NCI-H526 treated with DMSO at 0.1 percent for 48 hours (cell line): ENCODE measurements around the gene CTNNA2.
A peak's percentile ranks its signal among the peaks of the same experiment; 100 is the strongest.

Experiments
- DNase-seq: peaks from one replicate; lab custom pipeline; 2025; lab: John Stamatoyannopoulos, UW

The CTNNA2 gene

DNA sequence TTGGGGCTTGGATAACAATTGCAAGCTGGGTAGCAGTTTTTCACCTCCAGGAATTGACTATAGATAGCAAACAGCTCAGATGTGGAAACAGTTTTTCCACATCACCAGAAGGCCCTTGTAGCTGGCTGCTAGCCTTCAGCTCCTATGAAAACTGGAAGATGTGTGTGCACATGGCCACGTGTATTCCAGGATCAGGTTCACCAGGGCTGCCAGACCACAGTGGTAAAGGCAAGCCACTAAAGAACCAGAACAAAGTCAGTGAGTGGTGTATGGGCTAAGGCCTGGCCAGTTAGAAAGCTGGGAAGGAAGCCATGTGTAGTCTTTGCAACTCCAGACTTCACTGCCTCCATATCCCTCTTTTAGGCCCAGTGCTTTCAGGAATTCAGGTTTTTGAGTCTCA lies 778.8 kb downstream of the CTNNA2 start:
- no peak for DNase-seq

GRCh38 chr2:80292474-80292873 lies 779.6 kb downstream of the CTNNA2 start:
- DNase-seq, result no peak

DNA sequence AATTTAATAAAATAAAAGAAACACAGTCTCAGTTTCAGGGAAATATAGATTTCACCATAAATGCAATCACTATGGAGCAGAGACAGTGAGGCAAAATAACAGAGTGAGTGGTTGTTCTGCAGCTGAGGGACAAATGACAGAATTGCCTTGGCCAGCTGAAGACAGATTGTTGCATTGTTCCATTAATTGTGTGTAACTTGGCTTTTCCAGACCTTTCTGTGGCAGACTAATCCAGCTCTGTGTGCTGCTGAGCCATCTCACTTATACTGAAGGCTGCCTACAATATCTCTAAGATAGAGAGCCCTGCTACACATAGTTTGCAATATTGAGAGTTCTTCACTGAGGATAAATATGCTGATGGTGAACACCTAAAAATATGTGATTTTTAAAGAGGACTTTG lies 780.2 kb downstream of the CTNNA2 start:
- no peak for DNase-seq

- DNase-seq, result no peak
These were observed 786.1 kb downstream of the CTNNA2 start for GRCh38 chr2:80298954-80299353.

GRCh38 chr2:80299661-80300060 lies 786.8 kb downstream of the CTNNA2 start:
- no peak for DNase-seq

GRCh38 chr2:80300346-80300745 lies 787.5 kb downstream of the CTNNA2 start:
- no peak for DNase-seq

DNA sequence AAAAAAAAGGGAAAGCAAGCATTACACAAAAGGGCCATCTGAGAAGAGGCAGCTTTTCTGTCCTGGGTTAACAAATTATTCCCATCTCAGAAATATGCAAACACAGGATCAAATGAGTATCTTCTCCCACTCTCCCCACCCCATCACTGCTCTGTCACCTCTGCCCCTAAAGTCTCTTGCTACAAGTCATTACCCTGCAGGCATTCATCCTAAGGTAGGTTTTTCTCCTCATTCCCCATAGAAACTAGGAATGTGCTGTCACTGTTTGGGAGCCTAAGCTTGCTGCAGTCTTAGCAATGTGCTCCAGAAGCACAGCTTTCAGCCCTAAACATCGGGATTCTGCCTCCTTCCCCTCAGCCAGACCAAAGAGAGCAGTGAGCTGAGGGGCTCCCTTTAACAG lies 788.1 kb downstream of the CTNNA2 start:
- DNase-seq, result no peak

DNA sequence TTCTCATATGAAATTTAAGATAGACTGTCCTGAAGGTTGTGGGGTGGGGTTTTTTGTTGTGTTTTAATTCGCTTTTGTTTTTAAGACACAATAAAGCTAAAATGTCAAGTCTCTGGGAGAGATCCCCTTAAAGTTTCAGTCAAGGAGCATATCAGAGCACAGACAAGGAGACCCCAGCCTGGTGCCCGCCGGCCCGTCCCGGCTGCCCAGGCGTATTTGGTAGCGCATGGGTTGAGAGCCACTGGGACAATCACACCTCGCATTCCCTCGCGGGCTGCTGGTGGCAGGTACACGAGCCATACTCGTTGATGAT lies 789.1 kb downstream of the CTNNA2 start:
- no peak for DNase-seq

DNA sequence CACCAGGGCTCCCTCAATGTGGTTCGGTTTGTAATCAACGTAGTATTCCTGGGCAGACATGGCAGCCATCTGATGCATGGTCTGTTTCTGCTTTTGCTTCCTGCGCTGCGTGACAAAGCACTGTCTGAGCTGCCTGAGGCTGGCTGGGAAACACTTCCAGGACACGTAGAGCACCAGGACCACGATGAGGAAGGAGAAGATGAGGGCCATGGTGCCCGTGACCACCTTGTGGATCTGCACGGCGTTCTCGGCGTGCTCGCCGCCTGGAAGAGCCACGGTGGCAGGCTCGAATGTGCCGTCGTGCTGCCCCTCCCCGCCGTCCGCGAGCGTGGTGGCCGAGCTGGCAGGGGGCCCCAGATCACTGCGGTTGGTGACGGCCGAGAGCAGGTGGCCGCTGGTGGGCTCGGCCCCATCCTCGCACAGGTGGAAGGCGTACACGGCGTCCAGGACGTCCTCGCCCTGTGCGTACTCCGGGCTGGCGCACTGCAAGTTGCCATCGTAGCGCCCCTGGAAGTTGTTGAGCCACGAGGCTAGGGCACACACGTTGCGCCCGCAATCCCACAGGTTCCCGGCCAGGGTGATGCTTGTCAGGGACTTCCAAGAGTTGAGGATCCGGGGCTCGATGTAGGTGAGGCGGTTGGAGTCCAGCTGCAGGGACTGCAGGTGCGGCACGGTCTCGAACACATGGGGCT lies 789.6 kb downstream of the CTNNA2 start:
- no peak for DNase-seq

- no peak for DNase-seq
These were observed 790.4 kb downstream of the CTNNA2 start for GRCh38 chr2:80303006-80303908.

DNA sequence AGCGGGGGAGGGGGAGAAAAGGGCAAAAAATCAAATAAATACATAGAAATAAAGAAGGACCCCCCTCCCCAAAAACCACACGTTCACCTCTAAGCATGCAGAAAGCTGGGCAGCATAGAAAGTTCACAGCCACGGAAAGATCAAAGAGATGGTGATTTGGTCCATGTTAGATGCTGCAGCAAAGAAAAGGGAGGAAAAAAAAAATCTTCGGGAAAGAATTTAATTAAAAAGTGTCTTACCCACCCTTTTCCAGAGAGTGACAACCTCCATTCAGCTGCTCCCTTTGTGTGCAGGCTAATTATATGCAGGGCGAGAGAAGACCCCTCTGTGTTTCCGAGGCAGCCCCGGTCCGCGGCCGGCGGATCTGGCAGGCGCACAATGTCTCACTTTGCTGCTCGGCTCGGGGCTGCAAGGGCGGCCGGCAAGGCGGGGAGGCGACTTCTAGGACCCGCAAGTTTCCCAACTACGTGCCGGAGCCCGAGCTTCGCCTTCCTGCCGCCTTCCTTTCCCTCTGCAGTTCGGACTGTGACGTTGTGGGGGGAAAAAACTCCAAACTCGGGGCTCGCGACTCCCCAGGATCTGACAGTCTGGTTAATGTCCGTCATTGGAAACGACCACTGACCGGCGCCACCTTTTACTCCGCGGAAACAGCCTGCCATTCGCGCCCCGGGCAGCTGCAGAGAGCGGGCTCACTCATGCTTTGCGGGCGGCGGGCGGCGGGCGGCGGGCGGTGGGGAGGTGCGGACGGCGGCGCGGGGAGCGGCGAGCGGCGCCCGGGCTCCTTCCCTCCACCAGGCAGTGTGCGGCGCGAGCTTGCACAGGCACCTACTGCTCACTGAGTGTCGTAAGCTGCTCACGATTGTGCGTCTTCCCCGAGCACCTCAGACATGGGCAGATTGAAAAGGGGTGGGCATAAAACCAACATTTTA lies 791.3 kb downstream of the CTNNA2 start, which contains the start of gene LRRTM1:
TSS of gene LRRTM1 (minus strand) at position 844 of the 929 bp plus-strand sequence. CDS start 933 bp downstream, outside the sequence.
- no peak for DNase-seq

DNA sequence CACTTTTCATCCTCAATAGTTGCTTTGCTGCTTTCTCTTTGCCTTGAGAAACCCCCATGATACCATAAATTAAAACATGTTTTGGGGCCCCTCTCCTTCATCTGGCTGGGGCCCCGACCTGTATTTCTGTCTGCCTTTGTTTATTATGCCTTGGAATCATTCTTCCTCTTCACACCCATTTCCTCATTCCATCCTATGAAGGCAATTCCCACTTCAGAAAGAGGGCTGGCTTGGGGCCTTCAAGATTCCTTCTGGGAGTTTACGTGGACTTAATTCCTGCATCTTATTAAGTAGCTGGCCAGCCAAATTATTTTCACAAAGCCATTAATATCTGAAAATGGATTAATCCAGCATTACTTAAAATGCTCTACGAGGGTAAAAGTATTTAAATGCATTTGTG lies 798.5 kb downstream of the CTNNA2 start:
- no peak for DNase-seq

- DNase-seq, result no peak
These were observed 799.5 kb downstream of the CTNNA2 start for GRCh38 chr2:80312282-80312839.

DNA sequence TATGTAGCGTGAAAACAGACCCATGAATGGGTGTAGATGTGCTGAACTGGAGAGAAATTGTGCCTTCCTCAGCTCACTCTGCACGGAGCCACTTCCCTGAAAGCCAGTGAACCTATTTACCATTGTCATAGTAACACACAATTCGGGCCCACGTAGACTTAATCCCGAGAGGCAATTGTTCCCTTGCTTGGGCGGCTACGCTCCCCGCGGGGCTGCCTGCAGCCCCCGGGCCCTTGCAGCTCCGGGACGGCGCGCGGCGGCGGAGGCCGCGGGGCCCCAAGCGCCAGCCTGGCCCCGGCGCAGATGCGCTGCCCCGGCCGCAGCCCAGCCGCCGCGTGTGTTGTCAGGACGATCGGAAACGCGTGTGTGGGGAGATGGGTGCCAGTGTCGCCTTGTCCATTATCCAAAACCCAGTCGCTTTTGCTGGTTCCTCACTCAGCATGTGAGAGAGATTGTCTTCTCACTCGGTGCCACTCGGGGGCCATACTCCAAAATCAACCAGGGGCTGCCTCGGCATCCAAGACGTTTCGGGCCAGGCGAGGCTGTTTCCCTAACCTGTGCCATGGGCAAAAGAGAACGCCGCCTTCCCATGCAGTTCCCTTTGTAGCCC lies 809.6 kb downstream of the CTNNA2 start:
- DNase-seq, result no peak

GRCh38 chr2:80322958-80323357 lies 810.1 kb downstream of the CTNNA2 start:
- no peak for DNase-seq

GRCh38 chr2:80323610-80324009 lies 810.8 kb downstream of the CTNNA2 start:
- DNase-seq, result no peak

- no peak for DNase-seq
These were observed 811.7 kb downstream of the CTNNA2 start for GRCh38 chr2:80324525-80324924.

DNA sequence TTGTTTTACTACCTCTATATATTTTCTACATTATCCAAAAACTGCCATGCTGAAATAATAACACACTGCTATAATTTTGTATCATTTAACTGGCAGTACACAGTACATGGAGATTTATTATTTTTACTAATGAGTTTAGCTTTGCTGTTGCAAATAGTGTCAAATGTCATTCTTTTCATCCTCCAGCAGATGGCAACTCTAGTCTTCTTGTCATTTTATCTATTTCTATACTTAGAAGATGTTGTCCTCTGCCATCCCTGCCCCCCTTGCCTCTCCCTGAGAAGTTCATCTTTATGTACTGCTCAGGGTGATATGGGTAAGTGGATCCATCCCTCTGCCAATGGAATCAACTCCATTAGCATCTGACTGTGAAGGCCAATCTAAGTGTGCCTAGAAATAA lies 813.4 kb downstream of the CTNNA2 start:
- DNase-seq, result peak; percentile 30

GRCh38 chr2:80326861-80327260 lies 814.0 kb downstream of the CTNNA2 start:
- no peak for DNase-seq

DNA sequence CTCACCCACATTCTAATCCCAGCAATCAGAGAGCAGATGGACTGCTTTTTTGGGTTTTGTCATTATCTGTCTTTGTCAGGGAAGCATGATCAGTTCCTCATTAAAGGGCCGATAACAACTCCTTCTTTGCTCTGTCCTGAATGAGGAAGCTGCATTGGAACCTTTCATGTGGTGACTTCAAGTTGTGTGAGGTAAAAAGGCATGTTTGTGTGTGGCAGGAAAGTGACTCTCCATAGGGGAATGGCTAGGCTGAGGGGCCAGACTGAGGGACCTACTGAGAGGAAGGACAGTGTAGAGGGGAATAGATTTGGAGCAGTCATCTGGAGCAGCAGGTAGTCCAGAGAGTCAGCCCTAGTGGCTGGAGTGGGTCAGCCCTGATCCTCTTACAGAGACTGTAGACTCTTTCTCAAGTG lies 815.3 kb downstream of the CTNNA2 start:
- no peak for DNase-seq

DNA sequence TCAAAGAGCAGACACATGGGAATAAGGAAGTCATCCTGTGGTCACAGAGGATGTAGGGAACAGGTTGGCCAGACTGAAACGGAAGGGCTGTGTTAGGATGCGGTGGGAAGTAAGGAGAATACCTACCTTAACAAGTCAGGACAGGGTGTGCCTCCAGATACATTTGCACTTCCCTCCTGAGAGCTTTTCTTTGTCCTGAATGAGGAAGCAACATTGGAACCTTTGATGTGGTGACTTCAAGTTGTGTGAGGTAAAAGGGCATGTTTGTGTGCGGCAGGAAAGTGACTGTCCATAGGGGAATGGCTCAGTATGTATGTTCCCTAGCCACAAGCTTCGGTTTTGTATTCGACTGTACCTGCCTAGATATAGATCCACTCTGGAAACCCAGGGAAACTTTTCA lies 816.6 kb downstream of the CTNNA2 start:
- DNase-seq, result no peak
